Erythroblast (primary cell): ENCODE data around the gene ADAM11.

Experiments
- GATA1 ChIP-seq: IDR thresholded peaks from 2 replicates; pipeline ENCODE4 v1.6.1; 2011; ENCODE audit warnings: low read depth, mild to moderate bottlenecking, control low read depth, low read length, moderate library complexity
- POLR2A ChIP-seq: IDR thresholded peaks from 2 replicates; pipeline ENCODE4 v1.6.1; 2011; ENCODE audit warnings: mild to moderate bottlenecking, low read length

GRCh38 chr17:44820631-44821212 lies 61.9 kb downstream of the ADAM11 start:
- TF ChIP-seq POLR2A (no peak), GATA1 (no peak)
